Neural cell (in vitro differentiated cells): ENCODE results near the gene UBE2N. TPM values are rescaled to one million over a fixed set of nuclear protein-coding genes. Genes with fewer than 3 reads are reported as not detected.

Experiments used
- H2AFZ ChIP-seq: fragments of 200-600, 300-800 bp; sonication (generic), shearing (Covaris generic); 2 replicates; pipeline ENCODE4 v1.6.0; 2014; ENCODE audit warnings: low read depth, mild to moderate bottlenecking, antibody characterized with exemption, low read length, moderate library complexity
- H3F3A ChIP-seq: fragments of 200-600 bp; shearing (Covaris generic); 2 replicates; pipeline ENCODE4 v1.6.1; 2016; ENCODE audit warnings: mild to moderate bottlenecking, moderate library complexity, mixed read lengths, antibody characterized with exemption, low read length; ENCODE audit not compliant: insufficient read depth, poor library complexity, severe bottlenecking
- H3K27ac ChIP-seq: fragments of 200-600, 300-800 bp; sonication (generic), shearing (Covaris generic); 2 replicates; pipeline ENCODE4 v1.5.1; 2014; ENCODE audit warnings: mild to moderate bottlenecking, low read length, moderate library complexity
- H3K27me3 ChIP-seq: fragments of 300-800, 200-600 bp; sonication (generic), shearing (Covaris generic); 2 replicates; pipeline ENCODE4 v1.6.0; 2014; ENCODE audit warnings: mild to moderate bottlenecking, low read depth, low read length, moderate library complexity; ENCODE audit not compliant: insufficient read depth
- H3K36me3 ChIP-seq: fragments of 300-800, 200-600 bp; sonication (generic), shearing (Covaris generic); 2 replicates; pipeline ENCODE4 v1.5.1; 2014; ENCODE audit warnings: mild to moderate bottlenecking, antibody characterized with exemption, low read length, moderate library complexity; ENCODE audit not compliant: insufficient read depth
- H3K4me2 ChIP-seq: fragments of 300-800, 200-600 bp; sonication (generic), shearing (Covaris generic); 2 replicates; pipeline ENCODE4 v1.6.0; 2014; ENCODE audit warnings: mild to moderate bottlenecking, low read length
- H3K4me3 ChIP-seq: fragments of 300-800, 200-600 bp; sonication (generic), shearing (Covaris generic); 2 replicates; pipeline ENCODE4 v1.5.1; 2014; ENCODE audit warnings: mild to moderate bottlenecking, low read length, moderate library complexity
- H3K79me2 ChIP-seq: fragments of 200-600 bp; shearing (Covaris generic); replicated peaks from 2 replicates; pipeline ENCODE4 v1.6.0; 2014; ENCODE audit warnings: mild to moderate bottlenecking, low read length, moderate library complexity; ENCODE audit not compliant: insufficient read depth
- H3K9ac ChIP-seq: fragments of 300-800, 200-600 bp; sonication (generic), shearing (Covaris generic); 2 replicates; pipeline ENCODE4 v1.6.1; 2016; ENCODE audit warnings: mild to moderate bottlenecking, low read length, mixed read lengths
- H3K9me2 ChIP-seq: fragments of 200-600 bp; shearing (Covaris generic); 2 replicates; pipeline ENCODE4 v1.6.1; 2016; ENCODE audit warnings: mild to moderate bottlenecking, low read length, mixed read lengths; ENCODE audit not compliant: insufficient read depth
- H3K9me3 ChIP-seq: fragments of 200-600, 300-800 bp; sonication (generic), shearing (Covaris generic); 2 replicates; pipeline ENCODE4 v1.6.1; 2016; ENCODE audit warnings: mild to moderate bottlenecking, mixed run types, low read length, moderate library complexity, mixed read lengths
- H4K20me1 ChIP-seq: fragments of 200-600 bp; shearing (Covaris generic); 2 replicates; pipeline ENCODE4 v1.6.1; 2016; ENCODE audit warnings: mild to moderate bottlenecking, mixed run types; ENCODE audit not compliant: insufficient read depth
- EP300 ChIP-seq: fragments of 450-650 bp; conservative IDR thresholded peaks from 2 replicates; pipeline ENCODE4 v1.6.1; 2014; ENCODE audit warnings: antibody characterized with exemption, mild to moderate bottlenecking, moderate library complexity; ENCODE audit not compliant: poor library complexity, severe bottlenecking
- EZH2 ChIP-seq: fragments of 200-600, 300-800 bp; shearing (Covaris generic), sonication (generic); IDR thresholded peaks from 2 replicates; pipeline ENCODE4 v1.6.1; 2014; ENCODE audit warnings: antibody characterized with exemption, low read length, borderline replicate concordance, mild to moderate bottlenecking; ENCODE audit not compliant: insufficient read depth, poor library complexity, severe bottlenecking
- MXI1 ChIP-seq: fragments of 450-650 bp; conservative IDR thresholded peaks from 2 replicates; pipeline ENCODE4 v1.6.1; 2014; ENCODE audit warnings: antibody characterized with exemption, mild to moderate bottlenecking; ENCODE audit not compliant: poor library complexity, severe bottlenecking
- POLR2AphosphoS5 ChIP-seq: IDR thresholded peaks from 2 replicates; pipeline ENCODE4 v1.6.1; 2012
- RAD21 ChIP-seq: fragments of 450-650 bp; conservative IDR thresholded peaks from 2 replicates; pipeline ENCODE4 v1.6.1; 2014; ENCODE audit warnings: antibody characterized with exemption, mild to moderate bottlenecking, moderate library complexity
- SMC3 ChIP-seq: fragments of 450-650 bp; conservative IDR thresholded peaks from 2 replicates; pipeline ENCODE4 v1.6.1; 2014; ENCODE audit warnings: antibody characterized with exemption, mild to moderate bottlenecking, moderate library complexity; ENCODE audit not compliant: poor library complexity
- TAF1 ChIP-seq: IDR thresholded peaks from 2 replicates; pipeline ENCODE4 v1.6.1; 2012; ENCODE audit warnings: low read depth
- polyA plus RNA-seq: library from polyadenylated mRNA; depleted of rRNA; stranded (reverse); fragments of >200 nt; gene quantifications from 2 replicates; pipeline ENCODE4 v1.2.3, GENCODE V29; 2014
- TF ChIP-seq, protein P1 (sequence below): IDR thresholded peaks from 2 replicates; pipeline ENCODE4 v1.6.1; 2012; ENCODE audit warnings: borderline replicate concordance
- TF ChIP-seq, protein P2 (sequence below): fragments of 450-650 bp; IDR thresholded peaks from 2 replicates; pipeline ENCODE4 v1.5.1; 2014; ENCODE audit warnings: antibody characterized with exemption, mild to moderate bottlenecking, moderate library complexity; ENCODE audit not compliant: poor library complexity, severe bottlenecking

The UBE2N gene
- polyA plus RNA-seq, 1 donor from 2014 or later, result 172 TPM

DNA sequence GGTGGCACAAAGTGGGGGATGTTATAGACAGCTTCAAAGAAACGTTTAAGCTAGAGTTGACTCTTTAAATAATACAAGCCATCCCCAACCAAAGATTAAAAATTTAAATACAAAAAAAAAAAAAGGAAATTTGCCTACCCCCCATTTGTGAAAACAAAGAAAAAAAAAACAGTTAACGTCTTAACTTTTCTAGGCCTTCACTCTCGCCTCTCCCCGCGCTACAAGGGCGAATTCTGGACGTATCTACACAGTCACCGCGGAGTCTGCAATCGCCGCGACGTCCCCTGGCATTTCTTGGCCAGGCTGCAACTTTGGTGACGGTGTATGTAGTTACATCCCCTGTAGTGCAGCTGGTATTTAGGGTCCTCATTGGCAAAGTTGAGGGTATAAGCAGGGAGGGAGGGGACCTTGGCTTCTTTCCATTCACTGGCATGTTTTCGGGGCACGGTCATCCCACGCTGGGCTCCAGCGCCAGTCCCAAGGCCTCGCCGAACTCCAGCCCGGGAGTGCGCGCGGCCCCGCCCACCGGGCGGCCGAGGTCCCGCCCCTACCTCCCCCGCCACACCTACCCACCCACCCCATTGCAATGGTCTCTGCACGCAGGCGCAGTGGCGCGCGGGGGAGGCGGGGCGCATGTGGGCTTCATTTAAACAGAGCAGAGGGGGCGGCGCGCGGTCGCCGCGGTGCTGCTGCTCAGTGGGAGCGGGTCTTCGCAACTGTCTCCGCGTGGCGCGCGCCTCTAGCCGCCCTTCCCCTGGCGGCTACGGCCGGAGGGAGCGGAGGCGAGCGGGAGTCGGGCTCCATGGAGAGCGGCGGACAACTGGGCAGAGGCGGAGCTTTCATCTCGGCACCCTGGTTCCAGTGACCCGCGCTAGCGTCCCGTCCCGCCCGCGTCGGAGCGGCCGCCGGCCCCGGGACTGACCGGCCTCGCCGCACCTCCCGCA, 64.2 kb downstream of the UBE2N start, which contains the start of gene NUDT4:
Gene NUDT4 (plus strand): TSS at position 674 of the 944 bp plus-strand sequence. CDS start 398 bp downstream, outside the sequence.
- no peaks in the 10 kb centered on the region for H3K9me3 ChIP-seq
- H3K9ac ChIP-seq, result peak within 1 kb of the TSS; percentile 86
- H3K36me3 ChIP-seq, result no peaks in the 10 kb centered on the region
- peak within 1 kb of the TSS; percentile 91 for H2AFZ ChIP-seq
- H3K9me2 ChIP-seq, result no peaks in the 10 kb centered on the region
- peak within 1 kb of the TSS; percentile 79 for H3K27ac ChIP-seq
- peaks cover 42% of the 10 kb centered on the region for H3K79me2 ChIP-seq
- TF ChIP-seq, protein P1, sequence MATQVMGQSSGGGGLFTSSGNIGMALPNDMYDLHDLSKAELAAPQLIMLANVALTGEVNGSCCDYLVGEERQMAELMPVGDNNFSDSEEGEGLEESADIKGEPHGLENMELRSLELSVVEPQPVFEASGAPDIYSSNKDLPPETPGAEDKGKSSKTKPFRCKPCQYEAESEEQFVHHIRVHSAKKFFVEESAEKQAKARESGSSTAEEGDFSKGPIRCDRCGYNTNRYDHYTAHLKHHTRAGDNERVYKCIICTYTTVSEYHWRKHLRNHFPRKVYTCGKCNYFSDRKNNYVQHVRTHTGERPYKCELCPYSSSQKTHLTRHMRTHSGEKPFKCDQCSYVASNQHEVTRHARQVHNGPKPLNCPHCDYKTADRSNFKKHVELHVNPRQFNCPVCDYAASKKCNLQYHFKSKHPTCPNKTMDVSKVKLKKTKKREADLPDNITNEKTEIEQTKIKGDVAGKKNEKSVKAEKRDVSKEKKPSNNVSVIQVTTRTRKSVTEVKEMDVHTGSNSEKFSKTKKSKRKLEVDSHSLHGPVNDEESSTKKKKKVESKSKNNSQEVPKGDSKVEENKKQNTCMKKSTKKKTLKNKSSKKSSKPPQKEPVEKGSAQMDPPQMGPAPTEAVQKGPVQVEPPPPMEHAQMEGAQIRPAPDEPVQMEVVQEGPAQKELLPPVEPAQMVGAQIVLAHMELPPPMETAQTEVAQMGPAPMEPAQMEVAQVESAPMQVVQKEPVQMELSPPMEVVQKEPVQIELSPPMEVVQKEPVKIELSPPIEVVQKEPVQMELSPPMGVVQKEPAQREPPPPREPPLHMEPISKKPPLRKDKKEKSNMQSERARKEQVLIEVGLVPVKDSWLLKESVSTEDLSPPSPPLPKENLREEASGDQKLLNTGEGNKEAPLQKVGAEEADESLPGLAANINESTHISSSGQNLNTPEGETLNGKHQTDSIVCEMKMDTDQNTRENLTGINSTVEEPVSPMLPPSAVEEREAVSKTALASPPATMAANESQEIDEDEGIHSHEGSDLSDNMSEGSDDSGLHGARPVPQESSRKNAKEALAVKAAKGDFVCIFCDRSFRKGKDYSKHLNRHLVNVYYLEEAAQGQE, result peak; percentile 47
- TF ChIP-seq, protein P2, sequence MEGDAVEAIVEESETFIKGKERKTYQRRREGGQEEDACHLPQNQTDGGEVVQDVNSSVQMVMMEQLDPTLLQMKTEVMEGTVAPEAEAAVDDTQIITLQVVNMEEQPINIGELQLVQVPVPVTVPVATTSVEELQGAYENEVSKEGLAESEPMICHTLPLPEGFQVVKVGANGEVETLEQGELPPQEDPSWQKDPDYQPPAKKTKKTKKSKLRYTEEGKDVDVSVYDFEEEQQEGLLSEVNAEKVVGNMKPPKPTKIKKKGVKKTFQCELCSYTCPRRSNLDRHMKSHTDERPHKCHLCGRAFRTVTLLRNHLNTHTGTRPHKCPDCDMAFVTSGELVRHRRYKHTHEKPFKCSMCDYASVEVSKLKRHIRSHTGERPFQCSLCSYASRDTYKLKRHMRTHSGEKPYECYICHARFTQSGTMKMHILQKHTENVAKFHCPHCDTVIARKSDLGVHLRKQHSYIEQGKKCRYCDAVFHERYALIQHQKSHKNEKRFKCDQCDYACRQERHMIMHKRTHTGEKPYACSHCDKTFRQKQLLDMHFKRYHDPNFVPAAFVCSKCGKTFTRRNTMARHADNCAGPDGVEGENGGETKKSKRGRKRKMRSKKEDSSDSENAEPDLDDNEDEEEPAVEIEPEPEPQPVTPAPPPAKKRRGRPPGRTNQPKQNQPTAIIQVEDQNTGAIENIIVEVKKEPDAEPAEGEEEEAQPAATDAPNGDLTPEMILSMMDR, result no peak
- TF ChIP-seq MXI1, result no peak
- no peak for TF ChIP-seq RAD21
- TF ChIP-seq EP300, result no peak
- TF ChIP-seq TAF1, result peak; percentile 45
- TF ChIP-seq SMC3, result no peak
- peak; percentile 85 for TF ChIP-seq POLR2AphosphoS5
- TF ChIP-seq EZH2, result no peak
- no peaks in the 10 kb centered on the region for H3F3A ChIP-seq
- H4K20me1 ChIP-seq, result no peaks in the 10 kb centered on the region
- peak within 1 kb of the TSS; percentile 90 for H3K4me3 ChIP-seq
- no peaks in the 10 kb centered on the region for H3K27me3 ChIP-seq
- peak within 1 kb of the TSS; percentile 83 for H3K4me2 ChIP-seq

DNA sequence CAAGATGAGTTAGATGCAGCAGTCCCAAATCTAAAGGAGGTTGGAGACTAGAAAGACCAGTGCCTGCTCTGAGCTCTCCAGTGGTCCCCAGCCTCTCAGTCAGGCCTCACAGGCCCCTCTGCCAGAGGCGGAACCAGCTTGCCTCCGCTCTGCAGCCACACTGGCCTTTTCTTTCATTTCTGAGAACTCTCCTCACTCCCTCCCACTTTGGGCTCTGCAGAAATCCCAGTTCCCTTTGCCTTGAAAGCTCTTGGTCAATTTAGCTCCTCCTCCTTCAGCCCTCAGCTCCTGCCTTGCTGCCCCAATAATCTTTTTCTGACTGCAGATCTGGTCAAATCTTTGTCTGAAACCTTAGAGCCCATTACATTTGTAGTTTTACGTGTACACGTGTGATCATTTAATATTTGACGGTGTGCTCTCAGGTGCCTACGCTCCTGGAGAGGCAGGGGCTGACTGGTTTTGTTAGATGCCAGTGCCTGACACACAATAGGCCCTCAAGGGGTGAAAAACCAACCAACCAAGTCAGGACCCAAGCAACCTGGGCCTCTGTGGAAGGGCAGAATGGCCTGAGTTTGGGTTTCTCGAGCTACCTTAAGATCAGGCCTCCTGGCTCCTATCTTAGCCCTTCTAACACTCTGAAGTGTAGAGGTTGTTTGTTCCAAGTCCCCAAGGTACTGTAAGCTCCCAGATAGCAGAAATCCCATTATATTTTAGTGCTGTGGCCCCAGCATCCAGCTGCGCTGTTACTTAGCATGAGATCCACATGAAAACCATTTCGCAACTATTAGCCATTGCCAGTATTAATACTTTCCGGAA, 65.1 kb downstream of the UBE2N start:
- no peak overlapping the region for H2AFZ ChIP-seq
- H3K9ac ChIP-seq, result no peak overlapping the region
- no peaks in the 10 kb centered on the region for H4K20me1 ChIP-seq
- no peak overlapping the region for H3K27ac ChIP-seq
- H3K9me2 ChIP-seq, result no peaks in the 10 kb centered on the region
- TF ChIP-seq SMC3 (no peak), RAD21 (no peak), EP300 (no peak), TAF1 (no peak), EZH2 (no peak), POLR2AphosphoS5 (no peak), MXI1 (no peak)
- TF ChIP-seq, protein P1, result no peak
- TF ChIP-seq, protein P2, result no peak
- H3K27me3 ChIP-seq, result no peaks in the 10 kb centered on the region
- peaks cover 33% of the 10 kb centered on the region for H3K79me2 ChIP-seq
- no peaks in the 10 kb centered on the region for H3K36me3 ChIP-seq
- H3K9me3 ChIP-seq, result no peaks in the 10 kb centered on the region
- no peaks in the 10 kb centered on the region for H3F3A ChIP-seq
- H3K4me3 ChIP-seq, result no peak overlapping the region
- H3K4me2 ChIP-seq, result no peak overlapping the region
